ENCODE measurements around the gene RAPGEF6. TPM values are rescaled to one million over a fixed set of nuclear protein-coding genes. Genes with fewer than 3 reads are reported as not detected.

Gene RAPGEF6
- total and polyA plus RNA-seq, 2 experiments from 2014 or later: 9.5 to 20.3 TPM

- TF ChIP-seq ETS1 (IDR thresholded peaks at IDR 0.05) (no peak), EZH2phosphoT487 (IDR thresholded peaks at IDR 0.05; ENCODE audit: unreplicated experiment) (no peak), EZH2 (IDR thresholded peaks at IDR 0.05; ENCODE audit: low read depth, unreplicated experiment) (no peak), POLR2AphosphoS5 (IDR thresholded peaks at IDR 0.05; ENCODE audit: low read depth) (no peak), STAT1 (IDR thresholded peaks at IDR 0.05; ENCODE audit: unreplicated experiment) (no peak), NANOG (IDR thresholded peaks at IDR 0.05; ENCODE audit: borderline replicate concordance) (no peak)
These were observed 125.2 kb downstream of the RAPGEF6 start (continued) for GRCh38 chr5:131509801-131510200.

GRCh38 chr5:131505237-131505908, 129.7 kb downstream of the RAPGEF6 start:
- H3F3A ChIP-seq (replicated peaks; ENCODE audit: low read depth): no peaks in the 10 kb centered on the region
- no peak overlapping the region for H3K27ac Mint-ChIP-seq
- ATAC-seq: no peak
- DNase-seq (ENCODE audit: low spot score): no peak
- 0 out of 2 replicates have a peak, but pooled peaks cover 6% of the 10 kb centered on the region for H3K36me3 ChIP-seq (ENCODE audit: insufficient read depth)
- no peaks in the 10 kb centered on the region for H3K9me3 Mint-ChIP-seq
- peaks cover 9% of the 10 kb centered on the region; the same call in 2 of the 3 replicates for H3K36me3 Mint-ChIP-seq (ENCODE audit: low read depth)
- no peaks in the 10 kb centered on the region for H3K4me1 ChIP-seq (ENCODE audit: insufficient read depth)
- H3K27me3 Mint-ChIP-seq (ENCODE audit: insufficient read depth, low read depth, poor library complexity): peaks cover 2% of the 10 kb centered on the region
- no peaks in the 10 kb centered on the region for H3K4me1 Mint-ChIP-seq
- H4K20me1 ChIP-seq (replicated peaks; ENCODE audit: insufficient read depth): no peaks in the 10 kb centered on the region
- H3K4me2 ChIP-seq: no peak overlapping the region
- no peak overlapping the region for H3K27ac ChIP-seq (ENCODE audit: low read depth)
- no peak overlapping the region for H3K4me3 Mint-ChIP-seq
- no peaks in the 10 kb centered on the region for H3K79me2 ChIP-seq (replicated peaks; ENCODE audit: insufficient read depth)
- no peaks in the 10 kb centered on the region for H3K9me2 ChIP-seq (ENCODE audit: insufficient read depth)
- no peak overlapping the region for H3K4me3 ChIP-seq
- no peak overlapping the region for H2AFZ ChIP-seq
- H3K27me3 ChIP-seq (ENCODE audit: insufficient read depth): no peaks in the 10 kb centered on the region
- no peak for TF ChIP-seq POLR2AphosphoS5 (IDR thresholded peaks at IDR 0.05; ENCODE audit: low read depth)
- no peak for TF ChIP-seq CTCF (conservative IDR thresholded peaks at IDR 0.05; ENCODE audit: low read depth in 2 of 2)
- no peak for TF ChIP-seq JUNB (IDR thresholded peaks at IDR 0.05; ENCODE audit: unreplicated experiment)
- TF ChIP-seq ZNF114 (CRISPR knock-in tag; IDR thresholded peaks at IDR 0.05): no peak
- TF ChIP-seq CREB1 (CRISPR knock-in tag; IDR thresholded peaks at IDR 0.05; ENCODE audit: low read depth): no peak
- no peak for TF ChIP-seq STAT1 (IDR thresholded peaks at IDR 0.05; ENCODE audit: unreplicated experiment)
- TF ChIP-seq EZH2 (IDR thresholded peaks at IDR 0.05; ENCODE audit: low read depth, unreplicated experiment): no peak
- no peak for TF ChIP-seq NANOG (IDR thresholded peaks at IDR 0.05; ENCODE audit: borderline replicate concordance)
- no peak for TF ChIP-seq ZNF462 (CRISPR knock-in tag; IDR thresholded peaks at IDR 0.05)
- no peak for TF ChIP-seq ZNF331 (CRISPR knock-in tag; IDR thresholded peaks at IDR 0.05; ENCODE audit: low read depth)

All from GM23338 (cell line).